CD4-positive, alpha-beta T cell (primary cell): ENCODE data around the gene KCNJ18. TPM values are rescaled to one million over a fixed set of nuclear protein-coding genes. Genes with fewer than 3 reads are reported as not detected.
"Not testable (repeated sequence)": the region's sequence is repeated elsewhere in the genome, so short reads cannot be mapped to it uniquely, and the experiment has no call there.

Experiments
- ATAC-seq: fragments of 200-7000 bp; cut with Tn5 transposase; one replicate; pipeline ENCODE4 v1.10.0; 2022; ENCODE audit warnings: mild to moderate bottlenecking; ENCODE audit not compliant: poor library complexity
- CTCF ChIA-PET: fragments of 350-600 bp; sonication (Branson Sonifier 250); formaldehyde crosslinking; loops from one replicate; lab custom pipeline; 2021; ENCODE audit warnings: antibody characterized with exemption, inconsistent platforms; lab: Charles Lee
- POLR2A ChIA-PET: fragments of 350-600 bp; sonication (Branson Sonifier 250); formaldehyde crosslinking; loops from one replicate; lab custom pipeline; 2021; ENCODE audit warnings: antibody characterized with exemption, inconsistent platforms; lab: Charles Lee
- DNase-seq, 14 experiments: peaks; one replicate each; pipeline ENCODE4 v3.0.0-alpha.2; 2013 to 2020; ENCODE audit warnings: mixed read lengths in 2 of 14
- H3K27ac ChIP-seq, 2 donors: one replicate each; pipeline versions ENCODE4 v1.5.1 to v1.7.0; 2013; ENCODE audit warnings: low read length in 2 of 2, low read depth in 1 of 2, mild to moderate bottlenecking in 1 of 2
- H3K27me3 ChIP-seq, 2 experiments: 1 replicate in 1 of 2; 2 replicates in 1 of 2; pipeline versions ENCODE4 v1.6.1 to v1.7.0; 2013; ENCODE audit warnings: low read length in 2 of 2, control low read depth in 1 of 2, mild to moderate bottlenecking in 1 of 2, moderate library complexity in 1 of 2; ENCODE audit not compliant: insufficient read depth in 2 of 2, control insufficient read depth in 1 of 2
- H3K36me3 ChIP-seq: one replicate; pipeline ENCODE4 v1.6.1; 2013; ENCODE audit warnings: low read length, control low read depth; ENCODE audit not compliant: insufficient read depth
- H3K4me1 ChIP-seq: one replicate; pipeline ENCODE4 v1.6.1; 2013; ENCODE audit warnings: low read length, control low read depth; ENCODE audit not compliant: insufficient read depth
- H3K4me3 ChIP-seq: one replicate; pipeline ENCODE4 v1.5.1; 2013; ENCODE audit warnings: mild to moderate bottlenecking, low read length, moderate library complexity
- H3K9me3 ChIP-seq, 2 experiments: 1 replicate in 1 of 2; 2 replicates in 1 of 2; pipeline versions ENCODE4 v1.6.1 to v1.7.0; 2013; ENCODE audit warnings: low read length in 2 of 2, mild to moderate bottlenecking in 2 of 2, control low read depth in 1 of 2, moderate library complexity in 1 of 2; ENCODE audit not compliant: control insufficient read depth in 1 of 2, insufficient read depth in 1 of 2
- H3K27ac Mint-ChIP-seq: one replicate; pipeline ENCODE4 v1.8.0; 2020; ENCODE audit warnings: mixed read lengths
- H3K27me3 Mint-ChIP-seq: one replicate; pipeline ENCODE4 v1.8.0; 2021; ENCODE audit warnings: mixed read lengths
- H3K36me3 Mint-ChIP-seq: one replicate; pipeline ENCODE4 v1.8.0; 2021; ENCODE audit warnings: low read depth, mixed read lengths
- H3K4me1 Mint-ChIP-seq: one replicate; pipeline ENCODE4 v1.8.0; 2021; ENCODE audit warnings: low read depth, mixed read lengths
- H3K4me3 Mint-ChIP-seq: one replicate; pipeline ENCODE4 v1.8.0; 2020; ENCODE audit warnings: mild to moderate bottlenecking, mixed read lengths
- H3K9me3 Mint-ChIP-seq: one replicate; pipeline ENCODE4 v1.8.0; 2020; ENCODE audit warnings: mixed read lengths
- intact Hi-C, 2 experiments: fragments of 100-400 bp; cut with DNase I in 1 of 2; cut with micrococcal nuclease in 1 of 2; formaldehyde crosslinking; loops; one replicate each; pipeline versions ENCODE4 v1.15.1 to v1.9.0; 2023 to 2025; cut with DNase I, micrococcal nuclease
- total RNA-seq, 174 experiments: library from RNA in 2 of 174; stranded (reverse) in 2 of 174; gene quantifications; one replicate each; pipeline ENCODE4 v1.2.3 and lab custom pipeline; 2021 to 2026

The KCNJ18 gene
- total RNA-seq, 2 experiments from 2014 or later, result not detected

DNA sequence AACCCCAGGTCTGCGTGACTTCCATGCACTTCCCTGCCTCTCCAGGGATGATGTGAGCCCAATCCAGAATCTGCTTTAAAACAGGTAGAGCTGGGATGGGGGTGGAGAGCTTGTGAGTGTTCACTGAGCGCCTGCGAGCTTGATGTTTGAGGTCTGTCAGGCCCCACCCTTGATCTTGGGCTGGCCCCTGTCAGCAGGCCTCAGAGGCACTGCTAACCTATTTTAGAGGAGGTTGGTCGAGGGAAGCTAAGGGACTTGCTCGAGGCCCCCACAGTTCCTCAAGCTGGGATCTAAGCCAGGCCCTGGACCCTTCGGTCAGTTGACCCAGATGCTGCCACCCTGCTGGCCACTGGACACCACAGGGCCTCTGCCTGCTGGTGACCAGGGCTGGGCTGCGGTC, 14.8 kb downstream of the KCNJ18 start:
- H3K36me3 Mint-ChIP-seq, ATAC-seq, POLR2A ChIA-PET, H3K27me3 Mint-ChIP-seq, intact Hi-C loops, H3K27ac Mint-ChIP-seq, H3K4me1 Mint-ChIP-seq, H3K4me3 Mint-ChIP-seq, CTCF ChIA-PET, H3K36me3 ChIP-seq, H3K9me3 Mint-ChIP-seq, H3K27ac ChIP-seq, H3K4me3 ChIP-seq, H3K27me3 ChIP-seq, H3K4me1 ChIP-seq, DNase-seq: not testable (repeated sequence)
- H3K9me3 ChIP-seq, result peaks cover 0 to 48% of the 10 kb centered on the region in 2 experiments

DNA sequence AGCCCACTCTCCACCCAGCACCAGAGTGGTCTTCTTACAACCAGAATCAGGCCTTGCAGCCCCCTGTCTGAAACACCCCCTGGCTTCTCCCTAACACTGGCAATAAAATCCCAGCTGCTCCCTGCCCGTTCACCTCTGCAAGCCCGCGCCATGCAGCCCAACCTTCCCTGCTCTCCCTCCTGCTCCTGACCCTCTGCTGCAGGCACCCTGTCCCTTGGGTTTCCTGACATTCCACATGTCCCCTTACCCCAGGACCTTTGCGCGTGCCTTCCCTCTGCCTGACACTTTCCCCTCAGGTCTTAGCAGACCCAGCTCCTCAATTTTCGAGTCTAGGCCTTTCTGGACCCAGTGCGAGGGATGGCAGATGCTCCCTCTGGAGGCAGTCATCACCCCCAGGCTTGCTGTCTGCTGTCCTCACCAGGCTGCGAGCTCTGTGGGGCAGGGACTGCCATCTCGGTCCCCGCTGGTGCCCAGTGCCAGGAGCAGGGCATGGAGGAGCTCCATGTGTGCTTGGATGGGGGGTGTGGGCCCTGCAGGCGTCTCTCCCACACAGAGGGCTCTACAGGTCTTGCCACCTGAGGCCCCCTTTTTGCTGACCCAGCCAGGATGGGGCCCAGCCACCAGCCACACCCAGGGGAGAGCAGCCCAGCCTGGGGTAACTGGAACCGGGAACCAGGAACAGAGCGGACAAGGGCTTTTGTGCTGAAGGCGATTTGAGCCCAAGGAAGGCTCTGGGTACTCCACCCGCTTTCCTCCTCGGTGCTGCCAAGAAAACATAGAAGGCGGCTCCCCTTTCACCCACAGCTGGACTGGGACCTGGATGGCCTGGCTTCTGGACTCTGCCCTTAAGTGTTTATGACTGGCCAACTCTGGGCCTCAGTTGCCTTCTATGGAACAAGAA, 15.6 kb downstream of the KCNJ18 start:
- H3K27ac Mint-ChIP-seq, intact Hi-C loops, H3K27me3 ChIP-seq, H3K27ac ChIP-seq, DNase-seq, H3K9me3 Mint-ChIP-seq, H3K4me3 Mint-ChIP-seq, H3K36me3 Mint-ChIP-seq, POLR2A ChIA-PET, H3K4me1 Mint-ChIP-seq, H3K36me3 ChIP-seq, CTCF ChIA-PET, ATAC-seq, H3K4me3 ChIP-seq, H3K4me1 ChIP-seq, H3K27me3 Mint-ChIP-seq: not testable (repeated sequence)
- H3K9me3 ChIP-seq, result peaks cover 0 to 44% of the 10 kb centered on the region in 2 experiments

- H3K4me1 ChIP-seq, H3K27ac ChIP-seq, H3K4me3 ChIP-seq, H3K4me3 Mint-ChIP-seq, H3K27ac Mint-ChIP-seq, CTCF ChIA-PET, H3K27me3 ChIP-seq, intact Hi-C loops, DNase-seq, H3K27me3 Mint-ChIP-seq, H3K4me1 Mint-ChIP-seq, ATAC-seq, H3K36me3 ChIP-seq, H3K36me3 Mint-ChIP-seq, POLR2A ChIA-PET, H3K9me3 Mint-ChIP-seq: not testable (repeated sequence)
- peaks cover 0 to 44% of the 10 kb centered on the region in 2 experiments for H3K9me3 ChIP-seq
Measured at GRCh38 chr17:21708612-21709535, 16.6 kb downstream of the KCNJ18 start.

- H3K27ac ChIP-seq, H3K4me3 ChIP-seq, CTCF ChIA-PET, intact Hi-C loops, H3K27me3 ChIP-seq, H3K4me3 Mint-ChIP-seq, DNase-seq, H3K4me1 ChIP-seq, ATAC-seq, H3K27me3 Mint-ChIP-seq, H3K9me3 Mint-ChIP-seq, H3K36me3 Mint-ChIP-seq, H3K4me1 Mint-ChIP-seq, POLR2A ChIA-PET, H3K36me3 ChIP-seq, H3K27ac Mint-ChIP-seq: not testable (repeated sequence)
- peaks cover 0 to 33% of the 10 kb centered on the region in 2 experiments for H3K9me3 ChIP-seq
Measured at GRCh38 chr17:21709994-21710393, 17.7 kb downstream of the KCNJ18 start.

GRCh38 chr17:21710486-21710885, 18.2 kb downstream of the KCNJ18 start:
- intact Hi-C loops, H3K27me3 Mint-ChIP-seq, H3K4me1 Mint-ChIP-seq, H3K4me3 ChIP-seq, H3K27ac Mint-ChIP-seq, H3K9me3 Mint-ChIP-seq, POLR2A ChIA-PET, ATAC-seq, H3K4me3 Mint-ChIP-seq, H3K27me3 ChIP-seq, CTCF ChIA-PET, H3K27ac ChIP-seq, H3K36me3 Mint-ChIP-seq, DNase-seq, H3K36me3 ChIP-seq, H3K4me1 ChIP-seq: not testable (repeated sequence)
- peaks cover 0 to 28% of the 10 kb centered on the region in 2 experiments for H3K9me3 ChIP-seq
